HEK293 (cell line): ENCODE results near the gene ABHD15.

ENCODE experiments used
- AEBP2 ChIP-seq: fragments of 450-650 bp; formaldehyde crosslinking; IDR thresholded peaks from 2 replicates; pipeline ENCODE4 v1.5.1; 2016; ENCODE audit warnings: missing biosample characterization, missing genetic modification characterization, borderline replicate concordance
- BCL11B ChIP-seq: fragments of 450-650 bp; formaldehyde crosslinking; IDR thresholded peaks from 2 replicates; pipeline ENCODE4 v1.5.1; 2016; ENCODE audit warnings: low read depth, missing biosample characterization, missing genetic modification characterization
- BCL6B ChIP-seq: fragments of 450-650 bp; formaldehyde crosslinking; IDR thresholded peaks from 2 replicates; pipeline ENCODE4 v1.5.1; 2017; ENCODE audit warnings: missing biosample characterization, missing genetic modification characterization
- EGR2 ChIP-seq: fragments of 450-650 bp; formaldehyde crosslinking; IDR thresholded peaks from 2 replicates; pipeline ENCODE4 v1.5.1; 2016; ENCODE audit warnings: low read depth, missing biosample characterization, missing genetic modification characterization
- GLI2 ChIP-seq: fragments of 450-650 bp; formaldehyde crosslinking; IDR thresholded peaks from 2 replicates; pipeline ENCODE4; 2017; ENCODE audit warnings: missing biosample characterization, missing genetic modification characterization, low read depth, borderline replicate concordance
- HOXD13 ChIP-seq: sonication (generic); formaldehyde crosslinking; IDR thresholded peaks from 2 replicates; pipeline ENCODE4 v1.8.0; 2022; ENCODE audit warnings: missing genetic modification reagents, borderline replicate concordance
- KLF17 ChIP-seq: fragments of 450-650 bp; formaldehyde crosslinking; IDR thresholded peaks from 2 replicates; pipeline ENCODE4 v1.5.1; 2016; ENCODE audit warnings: missing biosample characterization, missing genetic modification characterization
- TCF7L2 ChIP-seq: IDR thresholded peaks from 2 replicates; pipeline ENCODE4 v1.6.1; 2011; ENCODE audit warnings: low read depth, mild to moderate bottlenecking, inconsistent platforms, low read length, moderate library complexity, borderline replicate concordance
- TRIM28 ChIP-seq: IDR thresholded peaks from 2 replicates; pipeline ENCODE4 v1.6.1; 2011; ENCODE audit warnings: low read length, control low read depth, borderline replicate concordance
- ZBTB20 ChIP-seq: fragments of 450-650 bp; formaldehyde crosslinking; IDR thresholded peaks from 2 replicates; pipeline ENCODE4 v1.5.1; 2016; ENCODE audit warnings: missing biosample characterization, missing genetic modification characterization
- ZNF114 ChIP-seq: fragments of 450-650 bp; formaldehyde crosslinking; IDR thresholded peaks from 2 replicates; pipeline ENCODE4 v1.5.0; 2017; ENCODE audit warnings: missing biosample characterization, missing genetic modification characterization
- ZNF133 ChIP-seq: fragments of 450-650 bp; formaldehyde crosslinking; IDR thresholded peaks from 2 replicates; pipeline ENCODE4 v1.5.1; 2016; ENCODE audit warnings: missing biosample characterization, missing genetic modification characterization
- ZNF223 ChIP-seq: fragments of 450-650 bp; formaldehyde crosslinking; IDR thresholded peaks from 2 replicates; pipeline ENCODE4 v1.5.1; 2016; ENCODE audit warnings: missing biosample characterization, missing genetic modification characterization
- ZNF280D ChIP-seq: fragments of 450-650 bp; formaldehyde crosslinking; IDR thresholded peaks from 2 replicates; pipeline ENCODE4 v1.5.1; 2016; ENCODE audit warnings: missing biosample characterization, missing genetic modification characterization
- ZNF311 ChIP-seq: fragments of 450-650 bp; formaldehyde crosslinking; IDR thresholded peaks from 2 replicates; pipeline ENCODE4 v1.5.1; 2017; ENCODE audit warnings: missing biosample characterization, missing genetic modification characterization, borderline replicate concordance
- ZNF341 ChIP-seq: fragments of 450-650 bp; formaldehyde crosslinking; IDR thresholded peaks from 2 replicates; pipeline ENCODE4; 2016; ENCODE audit warnings: low read depth, missing biosample characterization, missing genetic modification characterization
- ZNF350 ChIP-seq: fragments of 450-650 bp; formaldehyde crosslinking; IDR thresholded peaks from 2 replicates; pipeline ENCODE4 v1.5.0; 2017; ENCODE audit warnings: missing biosample characterization, mild to moderate bottlenecking, missing genetic modification characterization
- ZNF362 ChIP-seq: fragments of 450-650 bp; formaldehyde crosslinking; IDR thresholded peaks from 2 replicates; pipeline ENCODE4 v1.5.1; 2016; ENCODE audit warnings: missing biosample characterization, missing genetic modification characterization
- ZNF416 ChIP-seq: fragments of 450-650 bp; formaldehyde crosslinking; IDR thresholded peaks from 2 replicates; pipeline ENCODE4 v1.5.1; 2016; ENCODE audit warnings: missing biosample characterization, missing genetic modification characterization
- ZNF518A ChIP-seq: fragments of 450-650 bp; formaldehyde crosslinking; conservative IDR thresholded peaks from 2 replicates; pipeline ENCODE4 v1.5.1; 2016; ENCODE audit warnings: low read depth, missing biosample characterization, missing genetic modification characterization
- ZNF549 ChIP-seq: fragments of 450-650 bp; IDR thresholded peaks from 2 replicates; pipeline ENCODE4 v1.5.1; 2018; ENCODE audit warnings: missing biosample characterization, missing genetic modification characterization, mild to moderate bottlenecking, inconsistent platforms, moderate library complexity
- ZNF830 ChIP-seq: fragments of 450-650 bp; IDR thresholded peaks from 2 replicates; pipeline ENCODE4 v1.5.0; 2018; ENCODE audit warnings: missing biosample characterization, missing genetic modification characterization, low read depth, mild to moderate bottlenecking, moderate library complexity
- TF ChIP-seq, protein P1 (sequence below): fragments of 450-650 bp; formaldehyde crosslinking; IDR thresholded peaks from 2 replicates; pipeline ENCODE4 v1.5.1; 2016; ENCODE audit warnings: missing biosample characterization, missing genetic modification characterization

ABHD15 gene

DNA sequence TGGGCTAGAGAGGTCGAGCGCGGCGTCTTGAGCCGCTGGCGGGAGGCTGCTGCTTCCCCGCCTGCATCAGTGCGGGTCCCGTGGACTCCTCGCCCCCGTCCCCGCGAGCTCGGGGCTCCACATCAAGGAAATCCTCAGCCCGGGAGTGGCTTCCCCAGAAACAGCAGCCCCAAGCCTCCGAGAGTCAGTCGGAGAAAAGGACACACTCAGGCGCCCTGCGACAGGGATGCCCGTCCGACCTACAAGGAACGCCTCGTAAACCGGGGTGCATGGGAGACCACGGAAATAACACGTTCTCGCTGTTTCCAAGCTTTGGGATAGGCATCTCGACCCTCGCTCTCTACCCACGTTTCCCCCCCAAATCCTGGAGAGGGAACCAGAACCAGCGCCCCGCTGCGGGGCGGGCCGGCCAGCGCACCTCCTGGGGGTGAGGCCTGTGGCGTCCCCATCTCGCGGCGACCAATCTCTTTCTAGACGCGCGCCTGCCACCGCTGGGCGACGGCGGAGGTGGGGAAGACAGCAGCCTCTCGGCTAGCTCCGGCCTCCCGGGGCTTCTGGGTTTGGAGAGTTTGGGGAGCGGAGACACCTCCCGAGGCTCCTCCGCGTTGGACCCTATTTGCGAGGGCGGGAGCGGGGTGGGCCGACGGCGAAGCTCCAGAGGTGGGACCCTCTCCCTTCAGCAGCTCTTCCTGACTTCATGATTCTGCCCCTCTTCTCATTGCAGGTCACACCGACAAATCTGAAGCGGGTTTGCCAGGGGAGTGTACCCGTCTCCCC, 905 bp upstream of the ABHD15 start (continued):
- TF ChIP-seq ZNF518A (tag by site-specific recombination) (no peak), ZNF830 (tag by site-specific recombination) (no peak), EGR2 (no peak), HOXD13 (CRISPR knock-in tag) (no peak), TCF7L2 (no peak), ZNF280D (tag by site-specific recombination) (no peak), ZNF362 (tag by site-specific recombination) (no peak), GLI2 (tag by site-specific recombination) (no peak), ZNF350 (tag by site-specific recombination) (no peak), ZNF133 (no peak), ZNF549 (no peak), ZNF341 (tag by site-specific recombination) (peak; percentile 99), TRIM28 (no peak), BCL6B (tag by site-specific recombination) (no peak), KLF17 (tag by site-specific recombination) (no peak; the same call in 1 of the 2 replicates), ZBTB20 (tag by site-specific recombination) (peak; percentile 82), ZNF223 (tag by site-specific recombination) (no peak), ZNF416 (tag by site-specific recombination) (no peak), BCL11B (tag by site-specific recombination) (no peak), AEBP2 (tag by site-specific recombination) (no peak), ZNF114 (tag by site-specific recombination) (no peak), ZNF311 (tag by site-specific recombination) (no peak)
- TF ChIP-seq, protein P1, sequence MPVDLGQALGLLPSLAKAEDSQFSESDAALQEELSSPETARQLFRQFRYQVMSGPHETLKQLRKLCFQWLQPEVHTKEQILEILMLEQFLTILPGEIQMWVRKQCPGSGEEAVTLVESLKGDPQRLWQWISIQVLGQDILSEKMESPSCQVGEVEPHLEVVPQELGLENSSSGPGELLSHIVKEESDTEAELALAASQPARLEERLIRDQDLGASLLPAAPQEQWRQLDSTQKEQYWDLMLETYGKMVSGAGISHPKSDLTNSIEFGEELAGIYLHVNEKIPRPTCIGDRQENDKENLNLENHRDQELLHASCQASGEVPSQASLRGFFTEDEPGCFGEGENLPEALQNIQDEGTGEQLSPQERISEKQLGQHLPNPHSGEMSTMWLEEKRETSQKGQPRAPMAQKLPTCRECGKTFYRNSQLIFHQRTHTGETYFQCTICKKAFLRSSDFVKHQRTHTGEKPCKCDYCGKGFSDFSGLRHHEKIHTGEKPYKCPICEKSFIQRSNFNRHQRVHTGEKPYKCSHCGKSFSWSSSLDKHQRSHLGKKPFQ (tag by site-specific recombination): no peak
